Ishikawa (cell line): Measurements from ENCODE around the gene RAPGEF3.

Experiments used
- CEBPB ChIP-seq: IDR thresholded peaks from 2 replicates; pipeline ENCODE4 v1.6.1; 2012
- CREB1 ChIP-seq: IDR thresholded peaks from 2 replicates; pipeline ENCODE4 v1.6.1; 2012; ENCODE audit warnings: low read depth
- EGR1 ChIP-seq: IDR thresholded peaks from 2 replicates; pipeline ENCODE4 v1.6.1; 2012
- EP300 ChIP-seq: IDR thresholded peaks from 2 replicates; pipeline ENCODE4 v1.6.1; 2012; ENCODE audit warnings: borderline replicate concordance
- FOXM1 ChIP-seq: IDR thresholded peaks from 2 replicates; pipeline ENCODE4 v1.6.1; 2012; ENCODE audit warnings: low read depth, borderline replicate concordance
- NFIC ChIP-seq: IDR thresholded peaks from 2 replicates; pipeline ENCODE4 v1.6.1; 2012
- RAD21 ChIP-seq: IDR thresholded peaks from 2 replicates; pipeline ENCODE4 v1.6.1; 2012; ENCODE audit warnings: low read depth
- REST ChIP-seq: IDR thresholded peaks from 2 replicates; pipeline ENCODE4 v1.6.1; 2012; ENCODE audit warnings: low read depth, mild to moderate bottlenecking
- TAF1 ChIP-seq: IDR thresholded peaks from 2 replicates; pipeline ENCODE4 v1.6.1; 2012; ENCODE audit warnings: low read depth, mild to moderate bottlenecking
- TCF12 ChIP-seq: IDR thresholded peaks from 2 replicates; pipeline ENCODE4 v1.6.1; 2012; ENCODE audit warnings: low read depth
- TEAD4 ChIP-seq: IDR thresholded peaks from 2 replicates; pipeline ENCODE4 v1.6.1; 2012
- YY1 ChIP-seq: IDR thresholded peaks from 2 replicates; pipeline ENCODE4 v1.6.1; 2012; ENCODE audit warnings: low read depth
- ZBTB7A ChIP-seq: IDR thresholded peaks from 2 replicates; pipeline ENCODE4 v1.6.1; 2012; ENCODE audit warnings: low read depth
- TF ChIP-seq, protein P1 (sequence below): IDR thresholded peaks from 2 replicates; pipeline ENCODE4 v1.6.1; 2012
- TF ChIP-seq, protein P2 (sequence below): IDR thresholded peaks from 2 replicates; pipeline ENCODE4 v1.6.1; 2012

RAPGEF3 gene

GRCh38 chr12:47733142-47733541 is 25.5 kb downstream of the RAPGEF3 start:
- TF ChIP-seq NFIC (no peak), TEAD4 (no peak), REST (no peak), EP300 (no peak)
- TF ChIP-seq, protein P1, sequence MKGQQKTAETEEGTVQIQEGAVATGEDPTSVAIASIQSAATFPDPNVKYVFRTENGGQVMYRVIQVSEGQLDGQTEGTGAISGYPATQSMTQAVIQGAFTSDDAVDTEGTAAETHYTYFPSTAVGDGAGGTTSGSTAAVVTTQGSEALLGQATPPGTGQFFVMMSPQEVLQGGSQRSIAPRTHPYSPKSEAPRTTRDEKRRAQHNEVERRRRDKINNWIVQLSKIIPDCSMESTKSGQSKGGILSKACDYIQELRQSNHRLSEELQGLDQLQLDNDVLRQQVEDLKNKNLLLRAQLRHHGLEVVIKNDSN = no peak

DNA sequence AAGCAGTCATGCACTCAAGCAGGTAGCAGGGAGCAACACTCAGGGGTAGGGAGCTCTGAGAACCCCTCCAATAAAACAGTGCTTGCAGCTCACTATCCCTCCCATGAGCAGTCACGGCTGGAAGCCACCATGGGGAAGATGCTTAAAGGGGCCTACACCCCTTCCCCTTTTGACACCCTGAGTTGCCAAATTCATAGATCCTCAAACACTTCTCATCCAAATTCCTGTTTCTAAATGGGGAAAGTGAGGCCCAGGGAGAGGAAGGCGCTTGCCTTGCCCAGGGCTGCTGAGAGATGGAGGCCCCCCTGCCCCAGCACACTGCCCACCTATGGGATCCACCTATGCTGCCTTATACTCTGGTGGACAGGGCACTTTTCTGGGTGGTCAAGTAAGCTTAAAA is 26.2 kb downstream of the RAPGEF3 start:
- TF ChIP-seq NFIC (peak; percentile 28; the same call in 1 of the 2 replicates), CREB1 (no peak), EGR1 (no peak)

DNA sequence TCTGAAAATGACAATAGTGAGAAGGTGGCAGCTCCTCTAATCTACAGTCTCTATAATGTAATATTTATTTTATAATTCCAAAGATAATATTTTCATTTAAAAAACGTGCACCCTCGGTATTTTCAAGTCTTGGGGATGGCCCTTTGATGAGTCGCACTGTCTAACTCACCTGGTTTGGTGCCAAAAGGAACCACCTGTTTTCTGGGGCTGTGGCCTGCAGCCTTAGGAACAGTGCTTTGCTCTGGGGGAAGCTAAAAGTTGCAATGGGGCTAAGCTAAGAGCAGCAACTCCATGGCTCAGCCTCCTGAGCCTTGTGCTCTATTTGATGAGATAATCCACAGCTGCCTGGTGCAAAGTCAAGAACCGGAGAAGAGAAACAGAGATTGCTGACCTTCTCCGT is 27.0 kb downstream of the RAPGEF3 start:
- TF ChIP-seq, protein P1 = no peak
- TF ChIP-seq NFIC = 0 out of 2 replicates have a peak, but pooled peaks have one; percentile 15

GRCh38 chr12:47730341-47730744 is 28.3 kb downstream of the RAPGEF3 start:
- TF ChIP-seq CEBPB = no peak
- no peak for TF ChIP-seq ZBTB7A
- no peak for TF ChIP-seq FOXM1
- TF ChIP-seq TAF1 = no peak

DNA sequence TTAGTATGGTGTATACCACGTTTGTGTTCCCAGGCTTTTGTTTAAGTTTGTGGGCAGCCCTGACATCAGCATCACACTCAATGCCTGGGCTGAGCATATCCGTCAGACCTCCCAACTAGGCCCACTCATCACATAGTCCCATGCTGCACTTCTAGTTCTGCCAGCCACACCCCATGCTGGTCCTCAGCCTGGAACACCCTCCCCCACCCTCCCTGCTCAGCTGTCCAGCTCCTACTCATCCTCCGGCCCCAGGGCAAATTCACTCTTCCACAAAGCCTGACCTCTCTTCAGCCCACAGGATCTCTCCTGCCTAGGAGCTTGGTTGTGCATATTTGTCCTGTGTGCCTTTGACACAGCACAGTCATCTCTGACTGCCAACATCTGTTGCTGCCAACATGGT is 29.4 kb downstream of the RAPGEF3 start:
- TF ChIP-seq CREB1 = no peak
- TF ChIP-seq CEBPB = no peak
- TF ChIP-seq TCF12 = no peak
- TF ChIP-seq, protein P2, sequence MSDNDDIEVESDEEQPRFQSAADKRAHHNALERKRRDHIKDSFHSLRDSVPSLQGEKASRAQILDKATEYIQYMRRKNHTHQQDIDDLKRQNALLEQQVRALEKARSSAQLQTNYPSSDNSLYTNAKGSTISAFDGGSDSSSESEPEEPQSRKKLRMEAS = no peak; the same call in 1 of the 2 replicates
- no peak for TF ChIP-seq TAF1
- no peak for TF ChIP-seq RAD21
- no peak for TF ChIP-seq YY1
- TF ChIP-seq, protein P1 = no peak
- TF ChIP-seq FOXM1 = no peak
- TF ChIP-seq EP300 = no peak
- TF ChIP-seq REST = no peak
- no peak for TF ChIP-seq EGR1
- TF ChIP-seq NFIC = no peak
- no peak; the same call in 1 of the 2 replicates for TF ChIP-seq TEAD4
- no peak for TF ChIP-seq ZBTB7A

DNA sequence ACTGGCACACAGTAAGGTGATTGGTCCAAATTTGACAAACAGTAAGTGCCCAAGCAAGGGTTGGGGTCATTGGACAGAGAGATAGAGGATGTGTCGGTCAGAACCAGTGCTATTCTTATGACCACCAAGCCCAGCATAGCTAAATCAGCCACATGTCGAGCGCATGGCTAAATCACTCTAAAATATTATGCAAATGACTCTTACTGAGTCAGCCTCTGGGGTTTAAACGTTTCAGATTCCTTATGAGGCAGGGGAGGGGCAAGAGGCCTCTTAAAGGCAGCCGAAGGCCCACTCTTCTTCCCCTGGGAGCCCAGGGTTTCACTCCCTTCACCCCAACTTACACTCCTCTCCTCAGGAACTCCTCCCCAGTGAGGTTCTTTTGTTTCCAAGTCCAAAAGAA is 32.8 kb downstream of the RAPGEF3 start:
- TF ChIP-seq, protein P2 = peak; percentile 35; the same call in 1 of the 2 replicates
- no peak for TF ChIP-seq CREB1

DNA sequence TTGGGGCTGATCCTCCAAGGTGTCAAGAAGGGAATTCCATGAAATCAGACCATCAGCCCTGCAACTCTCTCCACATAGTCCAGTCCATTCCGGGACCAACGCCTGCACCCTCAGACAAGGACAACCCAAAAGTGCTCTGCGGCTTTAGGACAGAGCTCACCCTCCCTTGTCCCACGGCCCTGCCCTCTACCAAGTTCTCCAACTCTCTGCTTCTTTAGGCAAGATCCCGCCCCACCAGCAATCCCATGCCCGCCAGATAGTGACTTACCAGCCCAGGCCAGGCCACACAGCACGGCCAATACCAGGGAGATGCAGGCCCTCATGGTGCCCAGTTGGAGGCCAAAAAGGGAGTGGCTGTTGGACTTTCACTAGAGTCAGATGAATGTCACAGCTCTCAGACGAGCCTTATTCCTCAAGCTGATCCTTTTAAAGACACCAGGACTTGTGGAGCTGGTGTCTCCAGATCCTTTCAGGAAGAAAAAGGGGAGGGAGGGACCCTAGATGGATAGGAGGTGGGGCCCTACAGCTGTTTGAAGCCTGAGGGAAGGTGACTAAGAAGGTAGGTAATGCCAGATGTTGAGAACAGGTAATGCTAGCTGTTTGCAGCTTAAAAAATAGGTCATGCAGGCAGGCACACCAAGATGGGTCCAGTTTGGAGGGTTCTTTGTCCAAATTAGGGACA is 33.4 kb downstream of the RAPGEF3 start, which contains the start of gene ENDOU:
ENDOU (minus strand) TSS at position 400 of the 682 bp plus-strand sequence; CDS start at position 323, 77 bp downstream.
- no peak for TF ChIP-seq EGR1
- no peak for TF ChIP-seq CREB1
